GM18508 (cell line): ENCODE data around the gene PSME1.

Experiments
- ATAC-seq: cut with Tn5 transposase; IDR thresholded peaks from one replicate; pipeline ENCODE4 v1.9.1; 2021; ENCODE audit warnings: moderate number of reproducible peaks; ENCODE audit not compliant: insufficient read depth, unreplicated experiment

Gene PSME1

GRCh38 chr14:24185026-24185425, 49.0 kb downstream of the PSME1 start:
- no peak for ATAC-seq

GRCh38 chr14:24185741-24186140, 49.7 kb downstream of the PSME1 start:
- no peak for ATAC-seq

- no peak for ATAC-seq
Observed at GRCh38 chr14:24186831-24187538, 51.0 kb downstream of the PSME1 start.

GRCh38 chr14:24187539-24187915, 51.5 kb downstream of the PSME1 start:
- no peak for ATAC-seq
